Liver (tissue), 9 donors: ENCODE data around the gene EFS. TPM values are rescaled to one million over a fixed set of nuclear protein-coding genes. Genes with fewer than 3 reads are reported as not detected.

Experiments
- DNase-seq: peaks from one replicate; pipeline ENCODE4 v3.0.0-alpha.2; 2017; ENCODE audit warnings: low spot score
- H3K27ac ChIP-seq, 2 donors: one replicate each; pipeline ENCODE4 v1.7.0; 2013; ENCODE audit warnings: inconsistent platforms in 2 of 2, low read length in 2 of 2, control low read depth in 1 of 2, low read depth in 1 of 2, mild to moderate bottlenecking in 1 of 2
- H3K27me3 ChIP-seq, 4 donors: one replicate each; pipeline versions ENCODE4 v1.6.1 to v1.7.0; 2013; ENCODE audit warnings: low read length in 3 of 4, inconsistent platforms in 1 of 4, mild to moderate bottlenecking in 1 of 4, moderate library complexity in 1 of 4; ENCODE audit not compliant: control insufficient read depth in 4 of 4, insufficient read depth in 4 of 4
- H3K36me3 ChIP-seq, 4 donors: one replicate each; pipeline versions ENCODE4 v1.6.1 to v1.7.0; 2013; ENCODE audit warnings: low read length in 3 of 4, mild to moderate bottlenecking in 3 of 4, low read depth in 1 of 4, moderate library complexity in 1 of 4; ENCODE audit not compliant: control insufficient read depth in 4 of 4, insufficient read depth in 3 of 4
- H3K4me1 ChIP-seq, 4 donors: one replicate each; pipeline versions ENCODE4 v1.6.1 to v1.7.0; 2013; ENCODE audit warnings: low read length in 3 of 4, mild to moderate bottlenecking in 3 of 4, moderate library complexity in 1 of 4; ENCODE audit not compliant: control insufficient read depth in 4 of 4, insufficient read depth in 4 of 4
- H3K4me3 ChIP-seq, 3 donors: one replicate each; pipeline versions ENCODE4 v1.6.1 to v1.7.0; 2013; ENCODE audit warnings: low read length in 3 of 3, control low read depth in 1 of 3, low read depth in 1 of 3, mild to moderate bottlenecking in 1 of 3
- H3K9ac ChIP-seq, 2 donors: one replicate each; pipeline ENCODE4 v1.7.0; 2013; ENCODE audit warnings: low read length in 2 of 2, mild to moderate bottlenecking in 2 of 2, moderate library complexity in 2 of 2, control low read depth in 1 of 2, low read depth in 1 of 2
- H3K9me3 ChIP-seq, 4 donors: one replicate each; pipeline versions ENCODE4 v1.6.1 to v1.7.0; 2013; ENCODE audit warnings: low read length in 3 of 4; ENCODE audit not compliant: control insufficient read depth in 4 of 4
- EGR1 ChIP-seq, 2 donors: IDR thresholded peaks; 2 replicates each; pipeline ENCODE4 v1.6.1; 2016 to 2018; ENCODE audit warnings: antibody characterized with exemption in 2 of 2, low read depth in 2 of 2
- FOXA1 ChIP-seq: IDR thresholded peaks from 2 replicates; pipeline ENCODE4 v1.6.1; 2016; ENCODE audit warnings: antibody characterized with exemption
- FOXA2 ChIP-seq: IDR thresholded peaks from 2 replicates; pipeline ENCODE4 v1.6.1; 2016; ENCODE audit warnings: antibody characterized with exemption
- GABPA ChIP-seq, 2 donors: IDR thresholded peaks in 1 of 2; conservative IDR thresholded peaks in 1 of 2; 2 replicates each; pipeline ENCODE4 v1.6.1; 2016; ENCODE audit warnings: antibody characterized with exemption in 2 of 2, mild to moderate bottlenecking in 1 of 2, moderate library complexity in 1 of 2
- HNF4A ChIP-seq, 2 donors: conservative IDR thresholded peaks; 2 replicates each; pipeline ENCODE4 v1.6.1; 2016; ENCODE audit warnings: antibody characterized with exemption in 2 of 2, mild to moderate bottlenecking in 2 of 2
- HNF4G ChIP-seq: IDR thresholded peaks from 2 replicates; pipeline ENCODE4 v1.6.1; 2016; ENCODE audit warnings: antibody characterized with exemption
- JUND ChIP-seq, 2 donors: IDR thresholded peaks; 2 replicates each; pipeline ENCODE4 v1.6.1; 2016; ENCODE audit warnings: antibody characterized with exemption in 2 of 2
- NR2F2 ChIP-seq: IDR thresholded peaks from 2 replicates; pipeline ENCODE4 v1.6.1; 2016; ENCODE audit warnings: antibody characterized with exemption
- RAD21 ChIP-seq, 2 donors: IDR thresholded peaks; 2 replicates each; pipeline ENCODE4 v1.6.1; 2016; ENCODE audit warnings: antibody characterized with exemption in 2 of 2, mild to moderate bottlenecking in 2 of 2
- RXRA ChIP-seq, 2 donors: IDR thresholded peaks; 2 replicates each; pipeline ENCODE4 v1.6.1; 2017 to 2018; ENCODE audit warnings: antibody characterized with exemption in 2 of 2, mild to moderate bottlenecking in 1 of 2
- TAF1 ChIP-seq: conservative IDR thresholded peaks from 2 replicates; pipeline ENCODE4 v1.6.1; 2016; ENCODE audit warnings: antibody characterized with exemption, mild to moderate bottlenecking
- YY1 ChIP-seq: IDR thresholded peaks from 2 replicates; pipeline ENCODE4 v1.6.1; 2016; ENCODE audit warnings: antibody characterized with exemption, mild to moderate bottlenecking
- WGBS: extraction: QIAGEN DNeasy Blood & Tissue Kit; methylation state at CpG from one replicate; pipeline ENCODE4 v1.1.7; 2013; 5-methylcytosine and 5-hydroxymethylcytosine counted together
- polyA plus RNA-seq, 2 donors: library from polyadenylated mRNA; stranded (reverse) in 1 of 2; unstranded in 1 of 2; fragments of 200-250 nt in 1 of 2; fragments of >200 nt in 1 of 2; fragmentation: Nextera tagmentation in 1 of 2; extraction: Ambion mirVana in 1 of 2; gene quantifications; one replicate each; pipeline versions ENCODE4 v1.2.1 to v1.2.3, GENCODE V29; 2013 to 2015
- total RNA-seq, 2 donors: library from RNA; depleted of rRNA; stranded (reverse); fragments of >200 nt; gene quantifications; one replicate each; pipeline ENCODE4 v1.2.3, GENCODE V29; 2014
- TF ChIP-seq, protein P1 (sequence below): IDR thresholded peaks from 2 replicates; pipeline ENCODE4 v1.6.1; 2016; ENCODE audit warnings: antibody characterized with exemption
- TF ChIP-seq, protein P2 (sequence below): fragments of 150-350 bp; IDR thresholded peaks from 2 replicates; pipeline ENCODE4 v1.5.1; 2017; ENCODE audit warnings: improper control_type of control experiment, low read depth, low read length; ENCODE audit not compliant: missing input control
- TF ChIP-seq, protein P3 (sequence below): IDR thresholded peaks from 2 replicates; pipeline ENCODE4 v1.6.1; 2016; ENCODE audit warnings: antibody characterized with exemption
- TF ChIP-seq, protein P4 (sequence below): IDR thresholded peaks from 2 replicates; pipeline ENCODE4 v1.6.1; 2016; ENCODE audit warnings: antibody characterized with exemption
- TF ChIP-seq, protein P5 (sequence below): IDR thresholded peaks from 2 replicates; pipeline ENCODE4 v1.6.1; 2016; ENCODE audit warnings: antibody characterized with exemption, mild to moderate bottlenecking
- donor health status: healthy.
- donor health status: healthy.
- donor health status: healthy.
- donor health status: healthy.
- donor health status: healthy.

The EFS gene
- total and polyA plus RNA-seq, 4 donors = 0.10 to 0.69 (median 0.54) TPM

DNA sequence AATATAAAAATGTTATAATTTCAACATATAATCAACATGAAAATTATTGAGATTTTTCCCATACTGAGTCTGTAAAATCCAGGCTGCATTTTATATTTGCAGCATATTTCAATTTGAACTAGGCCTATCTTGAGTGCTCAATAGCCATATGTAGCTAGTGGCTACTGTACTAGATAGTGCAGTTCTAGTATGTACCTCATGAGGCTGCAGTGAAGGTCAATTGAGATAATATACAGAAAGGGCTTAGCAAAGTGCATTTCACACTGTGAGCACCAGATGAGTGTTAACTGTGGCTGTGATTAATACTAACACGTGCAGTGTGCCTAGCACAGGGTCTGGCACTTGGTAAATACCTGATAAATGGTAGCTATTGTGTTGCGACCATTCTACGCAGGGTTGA, 6.9 kb downstream of the EFS start:
- H3K4me1 ChIP-seq = no peaks in the 10 kb centered on the region
- 80% methylated on average over 3 of the region's 3 CpGs for WGBS
- H3K9me3 ChIP-seq = no peaks in the 10 kb centered on the region
- no peak overlapping the region for H3K4me3 ChIP-seq
- TF ChIP-seq EGR1 (IDR thresholded peaks at IDR 0.05; ENCODE audit: low read depth in 2 of 2) = no peak
- TF ChIP-seq RAD21 (IDR thresholded peaks at IDR 0.05) = no peak
- TF ChIP-seq HNF4A (conservative IDR thresholded peaks at IDR 0.05) = no peak
- no peak for TF ChIP-seq GABPA (IDR thresholded peaks at IDR 0.05 in 1 of 2, conservative IDR thresholded peaks at IDR 0.05 in 1 of 2)
- TF ChIP-seq NR2F2 = no peak
- TF ChIP-seq TAF1 = no peak
- TF ChIP-seq, protein P1, sequence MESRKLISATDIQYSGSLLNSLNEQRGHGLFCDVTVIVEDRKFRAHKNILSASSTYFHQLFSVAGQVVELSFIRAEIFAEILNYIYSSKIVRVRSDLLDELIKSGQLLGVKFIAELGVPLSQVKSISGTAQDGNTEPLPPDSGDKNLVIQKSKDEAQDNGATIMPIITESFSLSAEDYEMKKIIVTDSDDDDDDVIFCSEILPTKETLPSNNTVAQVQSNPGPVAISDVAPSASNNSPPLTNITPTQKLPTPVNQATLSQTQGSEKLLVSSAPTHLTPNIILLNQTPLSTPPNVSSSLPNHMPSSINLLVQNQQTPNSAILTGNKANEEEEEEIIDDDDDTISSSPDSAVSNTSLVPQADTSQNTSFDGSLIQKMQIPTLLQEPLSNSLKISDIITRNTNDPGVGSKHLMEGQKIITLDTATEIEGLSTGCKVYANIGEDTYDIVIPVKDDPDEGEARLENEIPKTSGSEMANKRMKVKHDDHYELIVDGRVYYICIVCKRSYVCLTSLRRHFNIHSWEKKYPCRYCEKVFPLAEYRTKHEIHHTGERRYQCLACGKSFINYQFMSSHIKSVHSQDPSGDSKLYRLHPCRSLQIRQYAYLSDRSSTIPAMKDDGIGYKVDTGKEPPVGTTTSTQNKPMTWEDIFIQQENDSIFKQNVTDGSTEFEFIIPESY = no peak
- TF ChIP-seq YY1 = no peak
- TF ChIP-seq HNF4G = no peak
- no peak for TF ChIP-seq FOXA2
- TF ChIP-seq, protein P2, sequence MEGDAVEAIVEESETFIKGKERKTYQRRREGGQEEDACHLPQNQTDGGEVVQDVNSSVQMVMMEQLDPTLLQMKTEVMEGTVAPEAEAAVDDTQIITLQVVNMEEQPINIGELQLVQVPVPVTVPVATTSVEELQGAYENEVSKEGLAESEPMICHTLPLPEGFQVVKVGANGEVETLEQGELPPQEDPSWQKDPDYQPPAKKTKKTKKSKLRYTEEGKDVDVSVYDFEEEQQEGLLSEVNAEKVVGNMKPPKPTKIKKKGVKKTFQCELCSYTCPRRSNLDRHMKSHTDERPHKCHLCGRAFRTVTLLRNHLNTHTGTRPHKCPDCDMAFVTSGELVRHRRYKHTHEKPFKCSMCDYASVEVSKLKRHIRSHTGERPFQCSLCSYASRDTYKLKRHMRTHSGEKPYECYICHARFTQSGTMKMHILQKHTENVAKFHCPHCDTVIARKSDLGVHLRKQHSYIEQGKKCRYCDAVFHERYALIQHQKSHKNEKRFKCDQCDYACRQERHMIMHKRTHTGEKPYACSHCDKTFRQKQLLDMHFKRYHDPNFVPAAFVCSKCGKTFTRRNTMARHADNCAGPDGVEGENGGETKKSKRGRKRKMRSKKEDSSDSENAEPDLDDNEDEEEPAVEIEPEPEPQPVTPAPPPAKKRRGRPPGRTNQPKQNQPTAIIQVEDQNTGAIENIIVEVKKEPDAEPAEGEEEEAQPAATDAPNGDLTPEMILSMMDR = no peak
- H3K27me3 ChIP-seq = peaks cover 0 to 11% (median 0%) of the 10 kb centered on the region in 4 donors
- no peak overlapping the region for H3K27ac ChIP-seq
- no peak overlapping the region for H3K9ac ChIP-seq
- DNase-seq = no peak
- no peaks in the 10 kb centered on the region for H3K36me3 ChIP-seq

DNA sequence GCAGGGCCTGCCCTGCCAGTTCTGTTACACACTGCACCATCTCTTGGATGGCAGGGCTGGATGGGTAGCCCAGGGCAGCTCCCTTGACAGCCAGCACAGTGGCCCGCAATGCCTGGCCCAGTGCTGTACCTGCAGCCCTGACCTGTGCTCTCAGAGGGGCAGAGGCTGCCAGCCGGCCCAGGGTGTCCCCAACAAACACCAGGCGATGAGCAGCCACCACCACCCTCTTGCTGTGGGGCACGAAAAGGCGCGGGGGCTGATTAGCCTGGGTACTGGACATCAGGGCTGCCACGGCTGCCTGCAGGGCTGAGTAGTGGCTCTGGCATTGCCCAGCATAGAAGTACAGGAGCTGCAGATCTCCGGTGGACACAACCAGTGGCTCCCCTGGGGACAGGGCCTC, 7.7 kb downstream of the EFS start:
- peaks cover 0 to 11% (median 0%) of the 10 kb centered on the region in 4 donors for H3K27me3 ChIP-seq
- peaks cover 1 to 6% (median 3%) of the 10 kb centered on the region in 4 donors for H3K4me1 ChIP-seq
- WGBS = 93% methylated on average over 8 of the region's 8 CpGs
- TF ChIP-seq RXRA (IDR thresholded peaks at IDR 0.05) (no peak), GABPA (IDR thresholded peaks at IDR 0.05 in 1 of 2, conservative IDR thresholded peaks at IDR 0.05 in 1 of 2) (no peak), YY1 (no peak), HNF4G (no peak), RAD21 (IDR thresholded peaks at IDR 0.05) (no peak), FOXA2 (no peak), FOXA1 (no peak), NR2F2 (no peak), TAF1 (no peak), JUND (IDR thresholded peaks at IDR 0.05) (no peak), EGR1 (IDR thresholded peaks at IDR 0.05; ENCODE audit: low read depth in 2 of 2) (no peak)
- TF ChIP-seq, protein P3, sequence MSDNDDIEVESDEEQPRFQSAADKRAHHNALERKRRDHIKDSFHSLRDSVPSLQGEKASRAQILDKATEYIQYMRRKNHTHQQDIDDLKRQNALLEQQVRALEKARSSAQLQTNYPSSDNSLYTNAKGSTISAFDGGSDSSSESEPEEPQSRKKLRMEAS = no peak
- TF ChIP-seq, protein P1 = no peak
- TF ChIP-seq, protein P4, sequence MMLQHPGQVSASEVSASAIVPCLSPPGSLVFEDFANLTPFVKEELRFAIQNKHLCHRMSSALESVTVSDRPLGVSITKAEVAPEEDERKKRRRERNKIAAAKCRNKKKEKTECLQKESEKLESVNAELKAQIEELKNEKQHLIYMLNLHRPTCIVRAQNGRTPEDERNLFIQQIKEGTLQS = no peak
- TF ChIP-seq, protein P2 = no peak
- TF ChIP-seq, protein P5, sequence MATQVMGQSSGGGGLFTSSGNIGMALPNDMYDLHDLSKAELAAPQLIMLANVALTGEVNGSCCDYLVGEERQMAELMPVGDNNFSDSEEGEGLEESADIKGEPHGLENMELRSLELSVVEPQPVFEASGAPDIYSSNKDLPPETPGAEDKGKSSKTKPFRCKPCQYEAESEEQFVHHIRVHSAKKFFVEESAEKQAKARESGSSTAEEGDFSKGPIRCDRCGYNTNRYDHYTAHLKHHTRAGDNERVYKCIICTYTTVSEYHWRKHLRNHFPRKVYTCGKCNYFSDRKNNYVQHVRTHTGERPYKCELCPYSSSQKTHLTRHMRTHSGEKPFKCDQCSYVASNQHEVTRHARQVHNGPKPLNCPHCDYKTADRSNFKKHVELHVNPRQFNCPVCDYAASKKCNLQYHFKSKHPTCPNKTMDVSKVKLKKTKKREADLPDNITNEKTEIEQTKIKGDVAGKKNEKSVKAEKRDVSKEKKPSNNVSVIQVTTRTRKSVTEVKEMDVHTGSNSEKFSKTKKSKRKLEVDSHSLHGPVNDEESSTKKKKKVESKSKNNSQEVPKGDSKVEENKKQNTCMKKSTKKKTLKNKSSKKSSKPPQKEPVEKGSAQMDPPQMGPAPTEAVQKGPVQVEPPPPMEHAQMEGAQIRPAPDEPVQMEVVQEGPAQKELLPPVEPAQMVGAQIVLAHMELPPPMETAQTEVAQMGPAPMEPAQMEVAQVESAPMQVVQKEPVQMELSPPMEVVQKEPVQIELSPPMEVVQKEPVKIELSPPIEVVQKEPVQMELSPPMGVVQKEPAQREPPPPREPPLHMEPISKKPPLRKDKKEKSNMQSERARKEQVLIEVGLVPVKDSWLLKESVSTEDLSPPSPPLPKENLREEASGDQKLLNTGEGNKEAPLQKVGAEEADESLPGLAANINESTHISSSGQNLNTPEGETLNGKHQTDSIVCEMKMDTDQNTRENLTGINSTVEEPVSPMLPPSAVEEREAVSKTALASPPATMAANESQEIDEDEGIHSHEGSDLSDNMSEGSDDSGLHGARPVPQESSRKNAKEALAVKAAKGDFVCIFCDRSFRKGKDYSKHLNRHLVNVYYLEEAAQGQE = no peak
- no peaks in the 10 kb centered on the region for H3K36me3 ChIP-seq
- H3K27ac ChIP-seq = no peak overlapping the region
- no peak overlapping the region for H3K9ac ChIP-seq
- no peaks in the 10 kb centered on the region for H3K9me3 ChIP-seq
- no peak for DNase-seq
- H3K4me3 ChIP-seq = no peak overlapping the region
